ENCODE results near the gene CNPY2.

GRCh38 chr12:56324206-56324605, 8.4 kb upstream of the CNPY2 start:
- TF ChIP-seq EZH2 (IDR thresholded peaks at IDR 0.05; ENCODE audit: borderline replicate concordance, low read depth, low read length, severe bottlenecking): no peak
- no peak for TF ChIP-seq GATA2 (IDR thresholded peaks at IDR 0.05; ENCODE audit: insufficient read depth, insufficient read length, low read depth, low read length)
